Stimulated activated effector memory CD8-positive, alpha-beta T cell treated with anti-CD3 and anti-CD28 coated beads, Interleukin-12 subunit alpha, Interleukin-12 subunit beta, amount 100 ng/mL, for 72 hours (primary cell): Measurements from ENCODE around the gene GDPD4.

Experiments
- ATAC-seq: fragments of 150-1000 bp; cut with Tn5 transposase; 2 replicates; pipeline ENCODE4 v1.10.0; 2021
- DNase-seq, 2 donors: peaks; one replicate each; pipeline ENCODE4 v3.0.0; 2021 to 2022; ENCODE audit warnings: low spot score in 2 of 2
- H3K27ac Mint-ChIP-seq: one replicate; pipeline ENCODE4 v1.8.0; 2022; ENCODE audit warnings: mild to moderate bottlenecking, mixed read lengths
- H3K36me3 Mint-ChIP-seq: one replicate; pipeline ENCODE4 v1.8.0; 2022; ENCODE audit warnings: mild to moderate bottlenecking, mixed read lengths
- H3K4me1 Mint-ChIP-seq: one replicate; pipeline ENCODE4 v1.8.0; 2022; ENCODE audit warnings: mixed read lengths
- H3K4me3 Mint-ChIP-seq: one replicate; pipeline ENCODE4 v1.8.0; 2022; ENCODE audit warnings: mild to moderate bottlenecking, mixed read lengths
- H3K9me3 Mint-ChIP-seq: one replicate; pipeline ENCODE4 v1.8.0; 2022; ENCODE audit warnings: mixed read lengths

GDPD4 gene

DNA sequence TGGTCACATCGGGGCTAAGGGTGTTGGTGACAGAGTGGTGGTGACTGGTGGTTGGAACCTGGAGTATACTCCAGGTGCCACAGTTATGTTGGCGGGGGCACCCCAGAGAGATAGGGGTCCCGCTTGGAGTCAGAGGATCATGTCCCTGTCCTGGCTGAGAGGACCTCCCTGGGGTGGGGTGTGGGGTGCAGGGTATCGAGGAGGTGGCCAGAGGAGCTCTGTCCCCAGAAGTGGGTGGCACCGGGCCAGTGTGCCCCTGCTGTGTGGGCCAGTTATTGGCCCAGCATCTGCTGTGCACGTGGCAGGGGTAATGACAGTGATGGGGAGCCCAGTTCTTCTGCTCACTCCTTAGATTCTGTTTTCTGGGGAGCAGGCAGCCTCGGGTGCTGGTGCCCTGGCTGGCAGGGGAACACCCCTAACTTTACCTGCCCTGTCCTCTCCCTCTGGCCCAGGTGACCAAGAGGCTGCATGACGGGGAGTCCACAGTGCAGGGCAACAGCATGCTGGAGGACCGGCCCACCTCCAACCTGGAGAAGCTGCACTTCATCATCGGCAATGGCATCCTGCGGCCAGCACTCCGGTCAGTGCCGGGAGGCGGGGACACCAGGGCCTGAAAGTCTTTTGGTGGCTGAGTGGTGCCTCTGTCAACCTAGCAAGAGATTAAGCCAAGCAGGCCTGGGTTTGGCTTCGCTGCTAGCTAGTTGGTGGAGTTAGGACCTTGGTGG lies 117.2 kb downstream of the GDPD4 start:
- Mint-ChIP-seq H3K4me1 (peaks cover 8% of the 10 kb centered on the region), H3K9me3 (no peaks in the 10 kb centered on the region), H3K4me3 (no peak overlapping the region), H3K27ac (no peak overlapping the region), H3K36me3 (no peaks in the 10 kb centered on the region)
- ATAC-seq (no peak), DNase-seq (no peak)

- no peak overlapping the region for H3K4me3 Mint-ChIP-seq
- H3K9me3 Mint-ChIP-seq = peaks cover under 1% of the 10 kb centered on the region
- H3K27ac Mint-ChIP-seq = no peak overlapping the region
- no peaks in the 10 kb centered on the region for H3K36me3 Mint-ChIP-seq
- no peak for DNase-seq
- no peak for ATAC-seq
- peaks cover 8% of the 10 kb centered on the region for H3K4me1 Mint-ChIP-seq
These were observed 118.0 kb downstream of the GDPD4 start for GRCh38 chr11:77183431-77183984.

DNA sequence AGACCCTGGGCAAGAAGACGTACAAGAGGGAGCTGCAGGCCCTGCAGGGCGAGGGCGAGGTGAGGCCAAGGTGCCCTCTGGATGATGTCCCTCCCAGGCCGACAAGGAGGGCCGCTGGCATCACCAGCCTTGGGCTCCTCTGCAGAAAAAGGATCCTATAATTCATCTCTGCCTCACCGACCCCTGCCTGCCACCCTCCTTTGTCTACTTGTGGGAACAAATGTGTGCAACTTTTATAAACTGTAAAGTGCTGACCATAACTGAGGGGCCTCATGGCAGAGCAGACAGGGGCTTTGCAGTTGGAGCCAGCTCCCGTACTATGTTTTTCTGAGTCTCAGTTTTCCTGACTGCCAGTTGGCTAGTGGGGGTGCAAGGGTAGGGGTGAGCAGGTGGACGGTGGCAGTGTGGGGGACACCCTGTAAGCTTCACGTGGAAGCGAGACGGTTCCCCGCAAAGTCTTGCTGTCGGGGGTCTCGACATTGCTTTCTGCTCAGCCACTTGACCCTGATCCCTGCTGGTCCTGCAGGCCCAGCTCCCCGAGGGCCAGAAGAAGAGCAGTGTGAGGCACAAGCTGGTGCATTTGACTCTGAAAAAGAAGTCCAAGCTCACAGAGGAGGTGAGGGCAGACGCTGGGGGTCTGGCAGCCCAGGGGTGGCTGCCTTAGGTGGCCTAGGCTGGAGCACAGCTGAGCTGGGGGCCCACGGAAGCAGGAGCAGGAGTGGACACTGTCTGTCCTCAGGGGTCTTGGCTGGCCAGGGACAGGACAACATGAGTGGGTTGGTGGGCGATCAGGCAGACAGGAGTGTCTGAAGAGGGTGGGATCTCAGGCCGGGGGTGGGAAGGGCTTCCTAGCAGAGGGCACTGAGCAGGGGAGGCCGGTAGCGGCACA lies 118.7 kb downstream of the GDPD4 start:
- no peaks in the 10 kb centered on the region for H3K36me3 Mint-ChIP-seq
- peaks cover 3% of the 10 kb centered on the region for H3K9me3 Mint-ChIP-seq
- no peak for ATAC-seq
- H3K27ac Mint-ChIP-seq = peak overlapping the region; percentile 23
- no peak for DNase-seq
- peaks cover 8% of the 10 kb centered on the region for H3K4me1 Mint-ChIP-seq
- no peak overlapping the region for H3K4me3 Mint-ChIP-seq

- H3K36me3 Mint-ChIP-seq = no peaks in the 10 kb centered on the region
- H3K27ac Mint-ChIP-seq = peak overlapping the region; percentile 23
- ATAC-seq (no peak), DNase-seq (no peak)
- H3K9me3 Mint-ChIP-seq = peaks cover 3% of the 10 kb centered on the region
- H3K4me3 Mint-ChIP-seq = no peak overlapping the region
- H3K4me1 Mint-ChIP-seq = peaks cover 8% of the 10 kb centered on the region
These were observed 119.5 kb downstream of the GDPD4 start for GRCh38 chr11:77181799-77182541.

GRCh38 chr11:77181226-77181625 lies 120.3 kb downstream of the GDPD4 start:
- no peak for ATAC-seq
- H3K36me3 Mint-ChIP-seq = no peaks in the 10 kb centered on the region
- no peak for DNase-seq
- H3K4me3 Mint-ChIP-seq = no peak overlapping the region
- H3K27ac Mint-ChIP-seq = no peak overlapping the region
- peaks cover under 1% of the 10 kb centered on the region for H3K4me1 Mint-ChIP-seq
- peaks cover 3% of the 10 kb centered on the region for H3K9me3 Mint-ChIP-seq

DNA sequence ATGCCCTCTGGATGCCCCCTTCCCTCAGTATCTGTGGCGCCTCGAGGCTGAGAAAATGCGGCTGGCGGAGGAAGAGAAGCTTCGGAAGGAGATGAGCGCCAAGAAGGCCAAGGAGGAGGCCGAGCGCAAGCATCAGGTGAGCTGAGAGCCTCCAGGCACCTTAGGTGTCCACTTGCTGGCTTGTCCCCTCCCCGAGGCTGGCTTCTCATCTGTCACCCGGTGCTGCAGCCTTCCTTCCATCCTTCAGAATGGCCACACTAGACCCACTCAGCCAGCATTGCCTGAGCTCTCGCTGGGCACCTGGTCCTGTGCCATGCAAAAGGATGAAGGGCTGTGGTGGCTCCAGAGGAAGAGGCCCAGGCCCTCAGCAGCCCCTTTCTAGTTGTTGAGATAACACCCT lies 121.1 kb downstream of the GDPD4 start:
- ATAC-seq (no peak), DNase-seq (no peak)
- H3K4me1 Mint-ChIP-seq = no peaks in the 10 kb centered on the region
- H3K27ac Mint-ChIP-seq = no peak overlapping the region
- no peaks in the 10 kb centered on the region for H3K36me3 Mint-ChIP-seq
- H3K4me3 Mint-ChIP-seq = no peak overlapping the region
- peaks cover 3% of the 10 kb centered on the region for H3K9me3 Mint-ChIP-seq

- ATAC-seq (no peak), DNase-seq (no peak)
- no peak overlapping the region for H3K27ac Mint-ChIP-seq
- H3K4me3 Mint-ChIP-seq = no peak overlapping the region
- peaks cover 3% of the 10 kb centered on the region for H3K9me3 Mint-ChIP-seq
- H3K4me1 Mint-ChIP-seq = no peaks in the 10 kb centered on the region
- no peaks in the 10 kb centered on the region for H3K36me3 Mint-ChIP-seq
These were observed 121.8 kb downstream of the GDPD4 start for GRCh38 chr11:77179681-77180080.

DNA sequence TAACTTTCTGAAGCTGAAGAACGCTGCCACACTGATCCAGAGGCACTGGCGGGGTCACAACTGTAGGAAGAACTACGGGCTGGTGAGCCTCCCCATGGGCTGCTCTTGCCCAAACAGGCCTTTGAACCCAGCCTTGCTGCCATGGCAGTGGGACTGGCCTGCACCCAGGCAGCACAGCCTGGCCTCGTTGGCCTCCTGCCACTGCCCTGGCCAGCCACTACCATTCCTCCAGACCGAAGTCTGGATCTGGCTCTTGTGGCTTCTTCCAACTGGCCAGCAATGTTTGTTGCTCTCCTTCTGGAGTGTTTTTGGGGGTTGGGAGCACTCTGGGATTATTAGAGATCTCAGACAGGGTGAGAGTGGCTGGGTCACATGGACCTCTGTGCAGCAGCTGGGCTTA lies 122.4 kb downstream of the GDPD4 start:
- Mint-ChIP-seq H3K27ac (no peak overlapping the region), H3K36me3 (no peaks in the 10 kb centered on the region), H3K4me1 (no peaks in the 10 kb centered on the region), H3K9me3 (peaks cover 3% of the 10 kb centered on the region), H3K4me3 (no peak overlapping the region)
- DNase-seq (no peak), ATAC-seq (no peak)

- no peaks in the 10 kb centered on the region for H3K4me1 Mint-ChIP-seq
- no peak for ATAC-seq
- peaks cover 3% of the 10 kb centered on the region for H3K9me3 Mint-ChIP-seq
- H3K4me3 Mint-ChIP-seq = no peak overlapping the region
- DNase-seq = no peak
- H3K27ac Mint-ChIP-seq = no peak overlapping the region
- H3K36me3 Mint-ChIP-seq = no peaks in the 10 kb centered on the region
These were observed 123.3 kb downstream of the GDPD4 start for GRCh38 chr11:77178150-77178549.

DNA sequence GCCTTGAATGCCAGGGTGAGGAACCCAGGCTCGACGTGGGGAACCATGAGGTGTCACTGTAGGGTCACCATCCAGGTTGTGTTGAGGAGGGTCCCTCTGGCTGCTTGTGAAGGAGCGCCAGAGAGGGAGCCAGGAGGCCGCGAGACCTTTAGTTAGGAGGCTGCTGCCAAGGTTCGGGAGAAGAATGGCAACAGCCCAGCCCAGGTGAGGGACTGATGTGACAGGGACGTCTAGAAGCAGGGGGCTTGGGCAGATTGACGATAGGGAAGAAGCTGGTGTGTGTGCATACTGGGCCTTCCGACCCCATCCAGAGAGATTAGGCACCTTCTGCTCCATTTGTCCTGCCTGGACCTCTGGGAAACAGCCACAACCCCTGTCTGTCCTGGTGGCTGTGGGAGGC lies 124.5 kb downstream of the GDPD4 start:
- H3K9me3 Mint-ChIP-seq = peaks cover 3% of the 10 kb centered on the region
- H3K4me1 Mint-ChIP-seq = no peaks in the 10 kb centered on the region
- H3K4me3 Mint-ChIP-seq = no peak overlapping the region
- no peak for ATAC-seq
- H3K36me3 Mint-ChIP-seq = no peaks in the 10 kb centered on the region
- peak overlapping the region; percentile 10 for H3K27ac Mint-ChIP-seq
- no peak for DNase-seq

DNA sequence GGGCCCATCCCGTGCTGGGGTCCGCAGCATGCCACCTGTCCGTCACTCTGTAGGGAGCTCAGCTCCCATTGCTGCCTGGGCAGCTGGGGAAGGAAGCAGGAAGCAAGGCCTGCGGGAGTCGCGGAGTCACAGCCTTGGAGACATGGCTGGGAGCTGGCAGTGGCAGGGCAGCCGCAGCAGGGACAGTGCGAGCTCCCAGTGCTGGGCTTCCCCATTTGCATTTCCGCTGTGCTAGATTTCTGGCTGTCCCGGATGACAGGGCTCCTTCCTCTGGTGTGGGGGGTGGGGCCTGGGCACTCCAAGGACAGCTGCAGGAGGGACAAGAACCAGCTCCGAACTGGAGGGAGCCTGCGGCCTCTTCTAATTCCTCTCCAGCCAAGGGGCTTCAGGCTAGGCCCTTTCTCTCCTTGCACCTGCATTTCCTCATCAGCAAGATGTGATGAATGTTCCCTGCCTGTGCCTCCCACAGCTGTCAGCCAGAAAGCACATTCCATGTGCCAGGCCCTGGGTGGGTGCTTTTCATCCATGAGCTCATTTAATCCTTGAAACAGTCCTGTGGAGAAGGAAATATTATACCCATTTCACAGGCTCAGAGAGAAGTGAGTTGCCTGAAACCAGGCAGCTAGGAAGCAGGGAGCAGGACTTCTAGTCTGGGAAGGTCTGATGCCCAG lies 125.5 kb downstream of the GDPD4 start:
- H3K4me1 Mint-ChIP-seq = no peaks in the 10 kb centered on the region
- H3K27ac Mint-ChIP-seq = no peak overlapping the region
- H3K36me3 Mint-ChIP-seq = no peaks in the 10 kb centered on the region
- DNase-seq (no peak), ATAC-seq (no peak)
- H3K9me3 Mint-ChIP-seq = peaks cover 3% of the 10 kb centered on the region
- no peak overlapping the region for H3K4me3 Mint-ChIP-seq

- Mint-ChIP-seq H3K27ac (no peak overlapping the region), H3K9me3 (peaks cover 3% of the 10 kb centered on the region), H3K4me1 (no peaks in the 10 kb centered on the region), H3K4me3 (no peak overlapping the region), H3K36me3 (no peaks in the 10 kb centered on the region)
- DNase-seq = no peak
- no peak for ATAC-seq
These were observed 126.3 kb downstream of the GDPD4 start for GRCh38 chr11:77175021-77175842.

- no peak overlapping the region for H3K27ac Mint-ChIP-seq
- no peak overlapping the region for H3K4me3 Mint-ChIP-seq
- DNase-seq (no peak), ATAC-seq (no peak)
- no peaks in the 10 kb centered on the region for H3K4me1 Mint-ChIP-seq
- H3K36me3 Mint-ChIP-seq = no peaks in the 10 kb centered on the region
- peaks cover 3% of the 10 kb centered on the region for H3K9me3 Mint-ChIP-seq
These were observed 126.9 kb downstream of the GDPD4 start for GRCh38 chr11:77174559-77174958.

DNA sequence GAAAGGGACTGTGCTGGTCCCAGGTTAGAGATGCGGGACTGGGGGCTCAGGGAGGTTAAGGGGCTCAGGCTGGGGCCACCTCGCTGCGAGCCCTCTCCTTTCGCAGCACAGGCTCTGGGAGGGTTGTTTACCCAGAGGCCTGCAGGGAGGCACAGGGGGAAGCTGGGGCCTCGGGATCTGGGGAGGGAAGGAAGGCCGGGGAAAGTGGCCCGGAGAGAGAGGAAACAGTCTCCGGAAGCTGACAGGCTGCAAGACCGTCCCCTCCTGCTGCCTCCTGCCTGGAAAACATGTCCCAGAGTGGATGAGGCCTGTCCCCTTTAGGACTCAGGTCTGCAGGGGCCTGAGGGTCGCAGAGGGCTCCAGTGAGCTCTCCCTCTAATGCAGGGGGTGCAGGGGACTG lies 128.0 kb downstream of the GDPD4 start:
- DNase-seq (no peak), ATAC-seq (no peak)
- Mint-ChIP-seq H3K4me1 (no peaks in the 10 kb centered on the region), H3K9me3 (peaks cover 3% of the 10 kb centered on the region), H3K4me3 (no peak overlapping the region), H3K36me3 (no peaks in the 10 kb centered on the region), H3K27ac (no peak overlapping the region)
